Adrenal gland (tissue), 5 donors: ENCODE data around the gene HOMEZ.

ENCODE experiments used
- CTCF ChIP-seq, 6 experiments: fragments of 450-650 bp in 4 of 6; fragments of 200-600 bp in 2 of 6; sonication (generic) in 1 of 6; IDR thresholded peaks; 1 replicate in 5 of 6; 2 replicates in 1 of 6; pipeline versions ENCODE4 v1.5.1 to v1.8.0; 2016 to 2021; ENCODE audit warnings: antibody characterized with exemption in 6 of 6, mild to moderate bottlenecking in 2 of 6, moderate library complexity in 1 of 6
- POLR2A ChIP-seq, 2 donors: fragments of 450-650 bp; IDR thresholded peaks; one replicate each; pipeline ENCODE4 v1.6.1; 2017; ENCODE audit warnings: antibody characterized with exemption in 2 of 2, mild to moderate bottlenecking in 2 of 2, moderate library complexity in 1 of 2
- donor health status: DM: no; HTN: no; CAD: no.

GRCh38 chr14:23306412-23307145 lies 20.6 kb upstream of the HOMEZ start, which contains the start of gene BCL2L2:
- TF ChIP-seq CTCF (IDR thresholded peaks at IDR 0.05) (no peak), POLR2A (IDR thresholded peaks at IDR 0.05) (peak; percentile 73 to 87)
